ENCODE results near the gene MTCL1.

The MTCL1 gene

GRCh38 chr18:8660316-8660715 is 45.0 kb upstream of the MTCL1 start:
- ChIA-PET POLR2A (no interaction called here), CTCF (no interaction called here)
- TF ChIP-seq L3MBTL2 (conservative IDR thresholded peaks at IDR 0.05) (no peak), SUZ12 (IDR thresholded peaks at IDR 0.05) (no peak)
- no peak for DNase-seq (ENCODE audit: extremely low spot score)

- POLR2A ChIA-PET: interaction anchor here (1.3 kb wide), 1 partner anchor 23 kb away, joined by 3 read pairs; no protein-coding TSS in a partner anchor
Measured at GRCh38 chr18:8661754-8662559, 43.4 kb upstream of the MTCL1 start.

GRCh38 chr18:8662560-8663255 is 42.6 kb upstream of the MTCL1 start:
- DNase-seq (ENCODE audit: extremely low spot score): no peak
- POLR2A ChIA-PET: no interaction called here
- no peak for TF ChIP-seq SUZ12 (IDR thresholded peaks at IDR 0.05)
- CTCF ChIA-PET: interaction anchor here (0.6 kb wide), 1 partner anchor 476 kb away, joined by 3 read pairs; no protein-coding TSS in a partner anchor

More at GRCh38 chr18:8661754-8662559, 43.4 kb upstream of the MTCL1 start:
- CTCF ChIA-PET: no interaction called here
- peak; percentile 14 for DNase-seq (ENCODE audit: extremely low spot score)
- TF ChIP-seq LEF1 (IDR thresholded peaks at IDR 0.05; ENCODE audit: borderline replicate concordance): no peak
- no peak for TF ChIP-seq CTBP1 (IDR thresholded peaks at IDR 0.05; ENCODE audit: borderline replicate concordance)
- TF ChIP-seq, protein P1, sequence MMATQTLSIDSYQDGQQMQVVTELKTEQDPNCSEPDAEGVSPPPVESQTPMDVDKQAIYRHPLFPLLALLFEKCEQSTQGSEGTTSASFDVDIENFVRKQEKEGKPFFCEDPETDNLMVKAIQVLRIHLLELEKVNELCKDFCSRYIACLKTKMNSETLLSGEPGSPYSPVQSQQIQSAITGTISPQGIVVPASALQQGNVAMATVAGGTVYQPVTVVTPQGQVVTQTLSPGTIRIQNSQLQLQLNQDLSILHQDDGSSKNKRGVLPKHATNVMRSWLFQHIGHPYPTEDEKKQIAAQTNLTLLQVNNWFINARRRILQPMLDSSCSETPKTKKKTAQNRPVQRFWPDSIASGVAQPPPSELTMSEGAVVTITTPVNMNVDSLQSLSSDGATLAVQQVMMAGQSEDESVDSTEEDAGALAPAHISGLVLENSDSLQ (IDR thresholded peaks at IDR 0.05): no peak
- no peak for TF ChIP-seq ELF4 (IDR thresholded peaks at IDR 0.05)
- TF ChIP-seq SP1 (IDR thresholded peaks at IDR 0.05): no peak
- TF ChIP-seq NFRKB (IDR thresholded peaks at IDR 0.05): no peak
- no peak for TF ChIP-seq FOXK2 (IDR thresholded peaks at IDR 0.05)
- no peak for TF ChIP-seq ZNF384 (IDR thresholded peaks at IDR 0.05)
- TF ChIP-seq BHLHE40 (IDR thresholded peaks at IDR 0.05; ENCODE audit: borderline replicate concordance): no peak
- TF ChIP-seq HDGF (IDR thresholded peaks at IDR 0.05; ENCODE audit: borderline replicate concordance): no peak
- no peak for TF ChIP-seq ARNT (IDR thresholded peaks at IDR 0.05)

DNA sequence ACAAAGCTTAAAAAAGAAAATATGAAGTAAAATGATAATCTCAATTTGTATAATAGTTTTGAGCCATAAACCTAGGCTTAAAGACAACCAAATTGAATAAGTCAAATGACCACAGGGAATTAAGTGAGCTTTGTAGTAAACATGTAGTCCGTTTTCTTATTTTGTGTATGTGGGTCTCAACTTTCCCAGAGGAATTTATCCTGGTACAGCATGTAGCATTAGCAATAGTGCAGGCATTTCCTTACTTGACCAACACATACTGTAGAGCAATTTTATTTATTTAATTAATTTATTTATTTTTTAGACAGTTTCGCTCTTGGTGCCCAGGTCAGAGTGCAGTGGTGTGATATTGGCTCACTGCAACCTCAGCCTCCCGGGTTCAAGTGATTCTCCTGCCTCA is 37.5 kb upstream of the MTCL1 start:
- ChIA-PET CTCF (no interaction called here), POLR2A (no interaction called here)
- no peak for DNase-seq (ENCODE audit: extremely low spot score)
- no peak for TF ChIP-seq FOXM1 (IDR thresholded peaks at IDR 0.05; ENCODE audit: borderline replicate concordance)
- TF ChIP-seq TARDBP (IDR thresholded peaks at IDR 0.05): no peak
- TF ChIP-seq, protein P1 (IDR thresholded peaks at IDR 0.05): no peak
- no peak for TF ChIP-seq FOXK2 (IDR thresholded peaks at IDR 0.05)
- TF ChIP-seq SUZ12 (IDR thresholded peaks at IDR 0.05): no peak
- TF ChIP-seq ARNT (IDR thresholded peaks at IDR 0.05): no peak
- no peak for TF ChIP-seq NFRKB (IDR thresholded peaks at IDR 0.05)
- no peak for TF ChIP-seq SP1 (IDR thresholded peaks at IDR 0.05)
- no peak for TF ChIP-seq ZNF384 (IDR thresholded peaks at IDR 0.05)
- TF ChIP-seq L3MBTL2 (conservative IDR thresholded peaks at IDR 0.05): no peak
- TF ChIP-seq FOXA1 (IDR thresholded peaks at IDR 0.05): no peak
- TF ChIP-seq CTBP1 (IDR thresholded peaks at IDR 0.05; ENCODE audit: borderline replicate concordance): no peak

- ChIA-PET CTCF (no interaction called here), POLR2A (no interaction called here)
- no peak for TF ChIP-seq NFRKB (IDR thresholded peaks at IDR 0.05)
- no peak for TF ChIP-seq SP1 (IDR thresholded peaks at IDR 0.05)
- no peak for DNase-seq (ENCODE audit: extremely low spot score)
Measured at GRCh38 chr18:8668381-8668780, 37.0 kb upstream of the MTCL1 start.

DNA sequence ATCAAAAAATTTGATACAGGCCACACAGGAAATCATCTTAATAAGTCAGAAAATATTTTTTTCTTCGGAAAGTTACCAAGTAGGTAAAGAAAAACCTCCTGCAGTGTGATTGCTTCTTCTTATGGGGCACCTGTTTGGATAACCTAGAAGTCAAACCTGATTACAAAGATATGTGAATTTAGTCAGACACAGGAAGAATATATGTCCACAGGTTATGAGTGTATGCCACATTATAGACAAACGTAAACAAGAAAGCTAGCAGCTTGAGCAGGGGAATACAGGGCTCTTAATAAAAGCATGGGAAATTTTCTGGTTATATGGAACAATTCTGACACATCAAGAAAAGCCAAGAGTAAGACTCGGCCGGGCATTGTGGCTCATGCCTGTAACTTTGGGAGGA is 35.8 kb upstream of the MTCL1 start:
- CTCF ChIA-PET: no interaction called here
- POLR2A ChIA-PET: no interaction called here
- no peak for TF ChIP-seq L3MBTL2 (conservative IDR thresholded peaks at IDR 0.05)
- no peak for TF ChIP-seq NFRKB (IDR thresholded peaks at IDR 0.05)
- TF ChIP-seq ELF4 (IDR thresholded peaks at IDR 0.05): no peak
- TF ChIP-seq TARDBP (IDR thresholded peaks at IDR 0.05): no peak
- TF ChIP-seq BHLHE40 (IDR thresholded peaks at IDR 0.05; ENCODE audit: borderline replicate concordance): no peak
- no peak for TF ChIP-seq LEF1 (IDR thresholded peaks at IDR 0.05; ENCODE audit: borderline replicate concordance)
- TF ChIP-seq, protein P1 (IDR thresholded peaks at IDR 0.05): no peak
- no peak for TF ChIP-seq FOXK2 (IDR thresholded peaks at IDR 0.05)
- TF ChIP-seq SUZ12 (IDR thresholded peaks at IDR 0.05): no peak
- TF ChIP-seq SP1 (IDR thresholded peaks at IDR 0.05): no peak
- TF ChIP-seq ARNT (IDR thresholded peaks at IDR 0.05): no peak
- no peak for TF ChIP-seq HDGF (IDR thresholded peaks at IDR 0.05; ENCODE audit: borderline replicate concordance)
- no peak for TF ChIP-seq ZNF384 (IDR thresholded peaks at IDR 0.05)
- TF ChIP-seq FOXM1 (IDR thresholded peaks at IDR 0.05; ENCODE audit: borderline replicate concordance): no peak
- TF ChIP-seq FOXA1 (IDR thresholded peaks at IDR 0.05): no peak
- TF ChIP-seq CTBP1 (IDR thresholded peaks at IDR 0.05; ENCODE audit: borderline replicate concordance): no peak
- no peak for DNase-seq (ENCODE audit: extremely low spot score)
